ENCODE data around the gene BRF1. TPM values are rescaled to one million over a fixed set of nuclear protein-coding genes. Genes with fewer than 3 reads are reported as not detected.

Gene BRF1
- total and polyA plus RNA-seq, 2 of the 8 experiments (the other 6 are each of a cell fraction or from before 2014, with no cell fraction given): 7.7 to 18.3 TPM

DNA sequence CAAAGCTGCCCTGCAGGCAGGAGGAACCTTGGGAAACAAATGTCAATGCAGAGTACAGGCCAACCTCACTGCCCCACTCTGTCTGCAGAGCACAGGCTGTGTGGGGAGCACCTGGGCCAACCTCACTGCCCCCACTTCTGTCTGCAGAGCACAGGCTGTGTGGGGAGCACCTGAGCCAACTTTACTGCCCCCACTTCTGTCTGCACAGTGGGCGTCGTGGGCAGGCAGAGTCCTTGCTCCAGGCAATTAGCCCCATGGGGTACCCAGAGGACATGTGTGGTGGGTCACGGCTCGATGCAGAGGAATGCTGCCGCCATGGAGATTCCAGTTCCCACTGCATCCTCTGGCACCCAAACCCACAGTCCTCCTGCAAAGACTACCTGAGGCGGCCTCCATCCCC, 26.2 kb downstream of the BRF1 start:
- H2BK120ac ChIP-seq (replicated peaks; ENCODE audit: low read depth, low read length): no peak overlapping the region
- WGBS, 2 experiments (ENCODE audit: extremely low coverage in 1 of 2, insufficient coverage in 1 of 2, insufficient read length in 1 of 2, insufficient replicate concordance in 2 of 2, low coverage in 1 of 2, low lambda C conversion rate in 2 of 2, missing lambda C conversion rate in 1 of 2): 91% methylated on average over 6 of the region's 6 CpGs; no CpG with 5 or more reads in 1 of the 2 experiments
- POLR2A ChIA-PET (ENCODE audit: partially characterized antibody): no interaction called here
- H3K23me2 ChIP-seq (ENCODE audit: low read depth, low read length): no peaks in the 10 kb centered on the region
- H4K5ac ChIP-seq (ENCODE audit: insufficient read length, low read depth, low read length): no peak overlapping the region
- no peak overlapping the region for H3K23ac ChIP-seq (ENCODE audit: insufficient read length)
- peaks cover 2% of the 10 kb centered on the region; the same call in 1 of the 2 replicates for H3K79me1 ChIP-seq (ENCODE audit: low read depth, low read length)
- CTCF ChIA-PET (ENCODE audit: partially characterized antibody): interaction anchor here (1.0 to 1.5 kb wide), 6 partner anchors 9 to 105 kb away, joined by 3 to 6 read pairs (median 3); no protein-coding TSS in a partner anchor
- peaks cover 0 to 7% of the 10 kb centered on the region in 2 experiments; a peak in 1 of 4 replicates for H3K79me2 ChIP-seq (ENCODE audit: control insufficient read depth in 1 of 2, insufficient read depth in 2 of 2, low read length in 2 of 2)
- no peak overlapping the region for H2BK15ac ChIP-seq (ENCODE audit: low read length)
- H3K9ac ChIP-seq (replicated peaks in 1 of 4; ENCODE audit: extremely low read depth in 1 of 4, low read depth in 3 of 4, low read length in 3 of 4): no peak overlapping the region
- FAIRE-seq: no peak
- H3K4me2 ChIP-seq (ENCODE audit: insufficient read depth in 1 of 2, low read depth in 2 of 2, low read length in 2 of 2): no peak overlapping the region
- TF ChIP-seq POU5F1 (IDR thresholded peaks at IDR 0.05; ENCODE audit: low read depth, low read length): no peak
- TF ChIP-seq CEBPB (IDR thresholded peaks at IDR 0.05; ENCODE audit: low read depth, low read length): no peak
- no peak for TF ChIP-seq EGR1 (IDR thresholded peaks at IDR 0.05; ENCODE audit: borderline replicate concordance, low read depth, low read length)
- TF ChIP-seq GABPA (IDR thresholded peaks at IDR 0.05; ENCODE audit: borderline replicate concordance, insufficient read depth, low read length): no peak
- TF ChIP-seq JUND (IDR thresholded peaks at IDR 0.05; ENCODE audit: low read length): no peak
- TF ChIP-seq, protein P1, sequence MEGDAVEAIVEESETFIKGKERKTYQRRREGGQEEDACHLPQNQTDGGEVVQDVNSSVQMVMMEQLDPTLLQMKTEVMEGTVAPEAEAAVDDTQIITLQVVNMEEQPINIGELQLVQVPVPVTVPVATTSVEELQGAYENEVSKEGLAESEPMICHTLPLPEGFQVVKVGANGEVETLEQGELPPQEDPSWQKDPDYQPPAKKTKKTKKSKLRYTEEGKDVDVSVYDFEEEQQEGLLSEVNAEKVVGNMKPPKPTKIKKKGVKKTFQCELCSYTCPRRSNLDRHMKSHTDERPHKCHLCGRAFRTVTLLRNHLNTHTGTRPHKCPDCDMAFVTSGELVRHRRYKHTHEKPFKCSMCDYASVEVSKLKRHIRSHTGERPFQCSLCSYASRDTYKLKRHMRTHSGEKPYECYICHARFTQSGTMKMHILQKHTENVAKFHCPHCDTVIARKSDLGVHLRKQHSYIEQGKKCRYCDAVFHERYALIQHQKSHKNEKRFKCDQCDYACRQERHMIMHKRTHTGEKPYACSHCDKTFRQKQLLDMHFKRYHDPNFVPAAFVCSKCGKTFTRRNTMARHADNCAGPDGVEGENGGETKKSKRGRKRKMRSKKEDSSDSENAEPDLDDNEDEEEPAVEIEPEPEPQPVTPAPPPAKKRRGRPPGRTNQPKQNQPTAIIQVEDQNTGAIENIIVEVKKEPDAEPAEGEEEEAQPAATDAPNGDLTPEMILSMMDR (IDR thresholded peaks at IDR 0.05; ENCODE audit: control extremely low read depth in 1 of 3, insufficient read depth in 1 of 3, low read depth in 1 of 3, low read length in 3 of 3): no peak
- TF ChIP-seq CHD1 (IDR thresholded peaks at IDR 0.05; ENCODE audit: low read depth, low read length): no peak
- TF ChIP-seq RAD21 (IDR thresholded peaks at IDR 0.05 in 1 of 2, conservative IDR thresholded peaks at IDR 0.05 in 1 of 2; ENCODE audit: low read depth in 2 of 2, low read length in 2 of 2): no peak
- no peak for TF ChIP-seq SP1 (IDR thresholded peaks at IDR 0.05; ENCODE audit: low read depth, low read length)
- TF ChIP-seq POLR2A (IDR thresholded peaks at IDR 0.05; ENCODE audit: control extremely low read depth in 1 of 2, low read depth in 2 of 2, low read length in 2 of 2): no peak
- TF ChIP-seq GTF2F1 (IDR thresholded peaks at IDR 0.05; ENCODE audit: borderline replicate concordance, low read depth, low read length): no peak
- no peak for TF ChIP-seq TBP (IDR thresholded peaks at IDR 0.05; ENCODE audit: low read depth, low read length)
- no peak overlapping the region for H2BK20ac ChIP-seq (ENCODE audit: low read length)
- H3K9me3 ChIP-seq (ENCODE audit: insufficient read depth in 2 of 2, low read depth in 1 of 2, low read length in 1 of 2): no peaks in the 10 kb centered on the region
- H2AFZ ChIP-seq (ENCODE audit: low read length): no peak overlapping the region
- H4K20me1 ChIP-seq (replicated peaks in 1 of 2; ENCODE audit: control insufficient read depth in 1 of 2, insufficient read depth in 2 of 2, low read length in 2 of 2): peaks cover 2 to 8% of the 10 kb centered on the region in 2 experiments
- no peak overlapping the region for H4K8ac ChIP-seq (ENCODE audit: extremely low read depth, insufficient read depth, low read length)
- no peak overlapping the region for H2BK5ac ChIP-seq (ENCODE audit: low read depth, low read length)
- no peak overlapping the region for H3K27ac ChIP-seq (ENCODE audit: low read depth, low read length)
- H3K4ac ChIP-seq (replicated peaks; ENCODE audit: insufficient read length, low read depth, low read length): no peak overlapping the region
- 0 out of 2 replicates have a peak overlapping the region, but pooled peaks have one; percentile 60 for H2BK12ac ChIP-seq (ENCODE audit: low read depth, low read length)
- DNase-seq (ENCODE audit: low read depth in 1 of 2, low spot score in 2 of 2): no peak
- no peak overlapping the region for H3K4me3 ChIP-seq (ENCODE audit: extremely low read depth in 1 of 4, insufficient read depth in 2 of 4, low read depth in 3 of 4, low read length in 4 of 4)
- no peak overlapping the region for H2AK5ac ChIP-seq (ENCODE audit: low read depth, low read length)
- H3K4me1 ChIP-seq (replicated peaks in 1 of 4; ENCODE audit: control insufficient read depth in 3 of 4, insufficient read depth in 4 of 4, low read length in 3 of 4): no peaks in the 10 kb centered on the region
- H4K91ac ChIP-seq (replicated peaks; ENCODE audit: insufficient read length, low read length): no peak overlapping the region
- H3K56ac ChIP-seq (replicated peaks; ENCODE audit: insufficient read length, low read depth, low read length): no peak overlapping the region
- H3K14ac ChIP-seq (ENCODE audit: insufficient read length): no peak overlapping the region
- H3K27me3 ChIP-seq (replicated peaks in 1 of 4; ENCODE audit: control insufficient read depth in 3 of 4, extremely low read depth in 1 of 4, insufficient read depth in 3 of 4, low read length in 3 of 4): no peaks in the 10 kb centered on the region
- no peaks in the 10 kb centered on the region; a peak in 1 of 8 replicates for H3K36me3 ChIP-seq (ENCODE audit: control insufficient read depth in 2 of 4, insufficient read depth in 4 of 4, low read length in 3 of 4)
- no peak overlapping the region for H3K18ac ChIP-seq (ENCODE audit: extremely low read depth, low read length)
